Neural cell (in vitro differentiated cells): Measurements from ENCODE around the gene CCKAR. TPM values are rescaled to one million over a fixed set of nuclear protein-coding genes. Genes with fewer than 3 reads are reported as not detected.

Source experiments
- H2AFZ ChIP-seq: fragments of 200-600, 300-800 bp; sonication (generic), shearing (Covaris generic); 2 replicates; pipeline ENCODE4 v1.6.0; 2014; ENCODE audit warnings: low read depth, mild to moderate bottlenecking, antibody characterized with exemption, low read length, moderate library complexity
- H3F3A ChIP-seq: fragments of 200-600 bp; shearing (Covaris generic); 2 replicates; pipeline ENCODE4 v1.6.1; 2016; ENCODE audit warnings: mild to moderate bottlenecking, moderate library complexity, mixed read lengths, antibody characterized with exemption, low read length; ENCODE audit not compliant: insufficient read depth, poor library complexity, severe bottlenecking
- H3K27ac ChIP-seq: fragments of 200-600, 300-800 bp; sonication (generic), shearing (Covaris generic); 2 replicates; pipeline ENCODE4 v1.5.1; 2014; ENCODE audit warnings: mild to moderate bottlenecking, low read length, moderate library complexity
- H3K27me3 ChIP-seq: fragments of 300-800, 200-600 bp; sonication (generic), shearing (Covaris generic); 2 replicates; pipeline ENCODE4 v1.6.0; 2014; ENCODE audit warnings: mild to moderate bottlenecking, low read depth, low read length, moderate library complexity; ENCODE audit not compliant: insufficient read depth
- H3K36me3 ChIP-seq: fragments of 300-800, 200-600 bp; sonication (generic), shearing (Covaris generic); 2 replicates; pipeline ENCODE4 v1.5.1; 2014; ENCODE audit warnings: mild to moderate bottlenecking, antibody characterized with exemption, low read length, moderate library complexity; ENCODE audit not compliant: insufficient read depth
- H3K4me2 ChIP-seq: fragments of 300-800, 200-600 bp; sonication (generic), shearing (Covaris generic); 2 replicates; pipeline ENCODE4 v1.6.0; 2014; ENCODE audit warnings: mild to moderate bottlenecking, low read length
- H3K4me3 ChIP-seq: fragments of 300-800, 200-600 bp; sonication (generic), shearing (Covaris generic); 2 replicates; pipeline ENCODE4 v1.5.1; 2014; ENCODE audit warnings: mild to moderate bottlenecking, low read length, moderate library complexity
- H3K79me2 ChIP-seq: fragments of 200-600 bp; shearing (Covaris generic); replicated peaks from 2 replicates; pipeline ENCODE4 v1.6.0; 2014; ENCODE audit warnings: mild to moderate bottlenecking, low read length, moderate library complexity; ENCODE audit not compliant: insufficient read depth
- H3K9ac ChIP-seq: fragments of 300-800, 200-600 bp; sonication (generic), shearing (Covaris generic); 2 replicates; pipeline ENCODE4 v1.6.1; 2016; ENCODE audit warnings: mild to moderate bottlenecking, low read length, mixed read lengths
- H3K9me2 ChIP-seq: fragments of 200-600 bp; shearing (Covaris generic); 2 replicates; pipeline ENCODE4 v1.6.1; 2016; ENCODE audit warnings: mild to moderate bottlenecking, low read length, mixed read lengths; ENCODE audit not compliant: insufficient read depth
- H3K9me3 ChIP-seq: fragments of 200-600, 300-800 bp; sonication (generic), shearing (Covaris generic); 2 replicates; pipeline ENCODE4 v1.6.1; 2016; ENCODE audit warnings: mild to moderate bottlenecking, mixed run types, low read length, moderate library complexity, mixed read lengths
- H4K20me1 ChIP-seq: fragments of 200-600 bp; shearing (Covaris generic); 2 replicates; pipeline ENCODE4 v1.6.1; 2016; ENCODE audit warnings: mild to moderate bottlenecking, mixed run types; ENCODE audit not compliant: insufficient read depth
- EP300 ChIP-seq: fragments of 450-650 bp; conservative IDR thresholded peaks from 2 replicates; pipeline ENCODE4 v1.6.1; 2014; ENCODE audit warnings: antibody characterized with exemption, mild to moderate bottlenecking, moderate library complexity; ENCODE audit not compliant: poor library complexity, severe bottlenecking
- EZH2 ChIP-seq: fragments of 200-600, 300-800 bp; shearing (Covaris generic), sonication (generic); IDR thresholded peaks from 2 replicates; pipeline ENCODE4 v1.6.1; 2014; ENCODE audit warnings: antibody characterized with exemption, low read length, borderline replicate concordance, mild to moderate bottlenecking; ENCODE audit not compliant: insufficient read depth, poor library complexity, severe bottlenecking
- MXI1 ChIP-seq: fragments of 450-650 bp; conservative IDR thresholded peaks from 2 replicates; pipeline ENCODE4 v1.6.1; 2014; ENCODE audit warnings: antibody characterized with exemption, mild to moderate bottlenecking; ENCODE audit not compliant: poor library complexity, severe bottlenecking
- POLR2AphosphoS5 ChIP-seq: IDR thresholded peaks from 2 replicates; pipeline ENCODE4 v1.6.1; 2012
- RAD21 ChIP-seq: fragments of 450-650 bp; conservative IDR thresholded peaks from 2 replicates; pipeline ENCODE4 v1.6.1; 2014; ENCODE audit warnings: antibody characterized with exemption, mild to moderate bottlenecking, moderate library complexity
- SMC3 ChIP-seq: fragments of 450-650 bp; conservative IDR thresholded peaks from 2 replicates; pipeline ENCODE4 v1.6.1; 2014; ENCODE audit warnings: antibody characterized with exemption, mild to moderate bottlenecking, moderate library complexity; ENCODE audit not compliant: poor library complexity
- TAF1 ChIP-seq: IDR thresholded peaks from 2 replicates; pipeline ENCODE4 v1.6.1; 2012; ENCODE audit warnings: low read depth
- polyA plus RNA-seq: library from polyadenylated mRNA; depleted of rRNA; stranded (reverse); fragments of >200 nt; gene quantifications from 2 replicates; pipeline ENCODE4 v1.2.3, GENCODE V29; 2014
- TF ChIP-seq, protein P1 (sequence below): fragments of 450-650 bp; IDR thresholded peaks from 2 replicates; pipeline ENCODE4 v1.5.1; 2014; ENCODE audit warnings: antibody characterized with exemption, mild to moderate bottlenecking, moderate library complexity; ENCODE audit not compliant: poor library complexity, severe bottlenecking
- TF ChIP-seq, protein P2 (sequence below): IDR thresholded peaks from 2 replicates; pipeline ENCODE4 v1.6.1; 2012; ENCODE audit warnings: borderline replicate concordance

Gene CCKAR
- polyA plus RNA-seq, 1 donor from 2014 or later, result not detected

GRCh38 chr4:26507286-26507685, 17.0 kb upstream of the CCKAR start:
- H4K20me1 ChIP-seq, result no peaks in the 10 kb centered on the region
- no peak overlapping the region for H3K27ac ChIP-seq
- H3K79me2 ChIP-seq, result no peaks in the 10 kb centered on the region
- TF ChIP-seq EZH2 (no peak), TAF1 (no peak), MXI1 (no peak), EP300 (no peak), RAD21 (no peak), SMC3 (no peak), POLR2AphosphoS5 (no peak)
- TF ChIP-seq, protein P1, sequence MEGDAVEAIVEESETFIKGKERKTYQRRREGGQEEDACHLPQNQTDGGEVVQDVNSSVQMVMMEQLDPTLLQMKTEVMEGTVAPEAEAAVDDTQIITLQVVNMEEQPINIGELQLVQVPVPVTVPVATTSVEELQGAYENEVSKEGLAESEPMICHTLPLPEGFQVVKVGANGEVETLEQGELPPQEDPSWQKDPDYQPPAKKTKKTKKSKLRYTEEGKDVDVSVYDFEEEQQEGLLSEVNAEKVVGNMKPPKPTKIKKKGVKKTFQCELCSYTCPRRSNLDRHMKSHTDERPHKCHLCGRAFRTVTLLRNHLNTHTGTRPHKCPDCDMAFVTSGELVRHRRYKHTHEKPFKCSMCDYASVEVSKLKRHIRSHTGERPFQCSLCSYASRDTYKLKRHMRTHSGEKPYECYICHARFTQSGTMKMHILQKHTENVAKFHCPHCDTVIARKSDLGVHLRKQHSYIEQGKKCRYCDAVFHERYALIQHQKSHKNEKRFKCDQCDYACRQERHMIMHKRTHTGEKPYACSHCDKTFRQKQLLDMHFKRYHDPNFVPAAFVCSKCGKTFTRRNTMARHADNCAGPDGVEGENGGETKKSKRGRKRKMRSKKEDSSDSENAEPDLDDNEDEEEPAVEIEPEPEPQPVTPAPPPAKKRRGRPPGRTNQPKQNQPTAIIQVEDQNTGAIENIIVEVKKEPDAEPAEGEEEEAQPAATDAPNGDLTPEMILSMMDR, result no peak
- TF ChIP-seq, protein P2, sequence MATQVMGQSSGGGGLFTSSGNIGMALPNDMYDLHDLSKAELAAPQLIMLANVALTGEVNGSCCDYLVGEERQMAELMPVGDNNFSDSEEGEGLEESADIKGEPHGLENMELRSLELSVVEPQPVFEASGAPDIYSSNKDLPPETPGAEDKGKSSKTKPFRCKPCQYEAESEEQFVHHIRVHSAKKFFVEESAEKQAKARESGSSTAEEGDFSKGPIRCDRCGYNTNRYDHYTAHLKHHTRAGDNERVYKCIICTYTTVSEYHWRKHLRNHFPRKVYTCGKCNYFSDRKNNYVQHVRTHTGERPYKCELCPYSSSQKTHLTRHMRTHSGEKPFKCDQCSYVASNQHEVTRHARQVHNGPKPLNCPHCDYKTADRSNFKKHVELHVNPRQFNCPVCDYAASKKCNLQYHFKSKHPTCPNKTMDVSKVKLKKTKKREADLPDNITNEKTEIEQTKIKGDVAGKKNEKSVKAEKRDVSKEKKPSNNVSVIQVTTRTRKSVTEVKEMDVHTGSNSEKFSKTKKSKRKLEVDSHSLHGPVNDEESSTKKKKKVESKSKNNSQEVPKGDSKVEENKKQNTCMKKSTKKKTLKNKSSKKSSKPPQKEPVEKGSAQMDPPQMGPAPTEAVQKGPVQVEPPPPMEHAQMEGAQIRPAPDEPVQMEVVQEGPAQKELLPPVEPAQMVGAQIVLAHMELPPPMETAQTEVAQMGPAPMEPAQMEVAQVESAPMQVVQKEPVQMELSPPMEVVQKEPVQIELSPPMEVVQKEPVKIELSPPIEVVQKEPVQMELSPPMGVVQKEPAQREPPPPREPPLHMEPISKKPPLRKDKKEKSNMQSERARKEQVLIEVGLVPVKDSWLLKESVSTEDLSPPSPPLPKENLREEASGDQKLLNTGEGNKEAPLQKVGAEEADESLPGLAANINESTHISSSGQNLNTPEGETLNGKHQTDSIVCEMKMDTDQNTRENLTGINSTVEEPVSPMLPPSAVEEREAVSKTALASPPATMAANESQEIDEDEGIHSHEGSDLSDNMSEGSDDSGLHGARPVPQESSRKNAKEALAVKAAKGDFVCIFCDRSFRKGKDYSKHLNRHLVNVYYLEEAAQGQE, result no peak
- no peak overlapping the region for H2AFZ ChIP-seq
- no peaks in the 10 kb centered on the region for H3F3A ChIP-seq
- no peaks in the 10 kb centered on the region for H3K27me3 ChIP-seq
- H3K4me3 ChIP-seq, result no peak overlapping the region
- no peak overlapping the region for H3K4me2 ChIP-seq
- no peak overlapping the region for H3K9ac ChIP-seq
- no peaks in the 10 kb centered on the region for H3K36me3 ChIP-seq
- no peaks in the 10 kb centered on the region for H3K9me3 ChIP-seq
- H3K9me2 ChIP-seq, result no peaks in the 10 kb centered on the region

DNA sequence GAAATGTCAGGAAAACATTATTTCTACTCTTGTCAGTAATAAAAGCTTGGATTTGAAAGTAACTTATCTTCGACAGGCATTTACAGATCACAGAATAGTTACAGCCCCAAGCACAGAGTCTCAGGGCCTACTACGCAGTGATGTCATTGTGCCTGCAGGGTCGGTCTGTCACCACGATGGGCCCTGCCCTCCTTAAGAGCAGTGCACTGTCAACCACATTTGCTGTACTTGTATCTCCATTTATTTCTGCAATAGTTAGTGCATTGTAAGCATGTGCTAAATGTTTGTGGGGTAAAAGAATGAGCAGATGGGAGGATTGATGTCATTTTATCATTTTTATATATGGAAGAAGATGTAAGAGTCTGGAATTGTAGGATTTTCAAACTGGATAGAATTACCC, 13.6 kb upstream of the CCKAR start:
- no peak overlapping the region for H3K4me2 ChIP-seq
- no peaks in the 10 kb centered on the region for H3K27me3 ChIP-seq
- no peak overlapping the region for H3K9ac ChIP-seq
- no peaks in the 10 kb centered on the region for H3K36me3 ChIP-seq
- H3K27ac ChIP-seq, result no peak overlapping the region
- H3K4me3 ChIP-seq, result no peak overlapping the region
- H3K9me3 ChIP-seq, result no peaks in the 10 kb centered on the region
- TF ChIP-seq, protein P1, result no peak
- TF ChIP-seq, protein P2, result no peak
- TF ChIP-seq TAF1 (no peak), SMC3 (no peak), RAD21 (no peak), POLR2AphosphoS5 (no peak), EP300 (no peak), MXI1 (no peak), EZH2 (no peak)
- no peaks in the 10 kb centered on the region for H3F3A ChIP-seq
- no peaks in the 10 kb centered on the region for H3K9me2 ChIP-seq
- no peaks in the 10 kb centered on the region for H4K20me1 ChIP-seq
- no peaks in the 10 kb centered on the region for H3K79me2 ChIP-seq
- H2AFZ ChIP-seq, result no peak overlapping the region
